CD4-positive, alpha-beta memory T cell (primary cell): ENCODE data around the gene EGLN2. TPM values are rescaled to one million over a fixed set of nuclear protein-coding genes. Genes with fewer than 3 reads are reported as not detected.
A peak's percentile ranks its signal among the peaks of the same experiment; 100 is the strongest.

Source experiments
- CTCF ChIA-PET: fragments of 350-600 bp; sonication (Branson Sonifier 250); formaldehyde crosslinking; loops from one replicate; lab custom pipeline; 2021; ENCODE audit warnings: inconsistent platforms; ENCODE audit not compliant: partially characterized antibody; lab: Charles Lee
- POLR2A ChIA-PET: fragments of 350-600 bp; sonication (Branson Sonifier 250); formaldehyde crosslinking; loops from one replicate; lab custom pipeline; 2021; ENCODE audit not compliant: partially characterized antibody; lab: Charles Lee
- DNase-seq, 5 donors: peaks; one replicate each; pipeline versions ENCODE4 v3.0.0 to v3.0.0-alpha.2; 2020 to 2022; ENCODE audit warnings: mixed read lengths in 1 of 5
- H3K27ac ChIP-seq: one replicate; pipeline ENCODE4 v1.7.0; 2013; ENCODE audit warnings: low read depth, low read length
- H3K27me3 ChIP-seq: 2 replicates; pipeline ENCODE4 v1.7.0; 2013; ENCODE audit warnings: mild to moderate bottlenecking, low read length, moderate library complexity; ENCODE audit not compliant: insufficient read depth
- H3K36me3 ChIP-seq: 2 replicates; pipeline ENCODE4 v1.7.0; 2013; ENCODE audit warnings: mild to moderate bottlenecking, low read length, moderate library complexity; ENCODE audit not compliant: insufficient read depth
- H3K4me1 ChIP-seq: 2 replicates; pipeline ENCODE4 v1.7.0; 2013; ENCODE audit warnings: mild to moderate bottlenecking, low read length, moderate library complexity; ENCODE audit not compliant: insufficient read depth
- H3K4me3 ChIP-seq, 2 donors: one replicate each; pipeline ENCODE4 v1.7.0; 2013; ENCODE audit warnings: low read length in 2 of 2, mild to moderate bottlenecking in 1 of 2
- H3K9me3 ChIP-seq, 2 donors: one replicate each; pipeline ENCODE4 v1.7.0; 2013; ENCODE audit warnings: low read length in 2 of 2, control low read depth in 1 of 2; ENCODE audit not compliant: control insufficient read depth in 1 of 2
- H3K27ac Mint-ChIP-seq, 7 donors: one replicate each; pipeline ENCODE4 v1.8.0; 2020 to 2021; ENCODE audit warnings: mixed read lengths in 7 of 7, mild to moderate bottlenecking in 6 of 7, inconsistent platforms in 3 of 7, moderate library complexity in 3 of 7
- H3K27me3 Mint-ChIP-seq, 2 donors: one replicate each; pipeline ENCODE4 v1.8.0; 2020 to 2021; ENCODE audit warnings: mixed read lengths in 2 of 2
- H3K36me3 Mint-ChIP-seq, 2 donors: one replicate each; pipeline ENCODE4 v1.8.0; 2020 to 2021; ENCODE audit warnings: mixed read lengths in 2 of 2, inconsistent platforms in 1 of 2, mild to moderate bottlenecking in 1 of 2
- H3K4me1 Mint-ChIP-seq, 4 donors: one replicate each; pipeline ENCODE4 v1.8.0; 2020 to 2021; ENCODE audit warnings: mixed read lengths in 4 of 4, mild to moderate bottlenecking in 1 of 4
- H3K4me3 Mint-ChIP-seq, 8 donors: one replicate each; pipeline ENCODE4 v1.8.0; 2020 to 2021; ENCODE audit warnings: mixed read lengths in 8 of 8, mild to moderate bottlenecking in 7 of 8, moderate library complexity in 6 of 8, inconsistent platforms in 3 of 8
- H3K9me3 Mint-ChIP-seq, 8 donors: one replicate each; pipeline ENCODE4 v1.8.0; 2020 to 2021; ENCODE audit warnings: mixed read lengths in 8 of 8, mild to moderate bottlenecking in 5 of 8, inconsistent platforms in 3 of 8, moderate library complexity in 1 of 8
- intact Hi-C: fragments of 100-400 bp; cut with micrococcal nuclease; formaldehyde crosslinking; loops from one replicate; pipeline ENCODE4 v1.15.1; 2023
- polyA plus RNA-seq, 2 donors: library from polyadenylated mRNA; unstranded; fragments of 300-500 nt; fragmentation: Illumina TruSeq; gene quantifications; one replicate each; pipeline ENCODE4 v1.2.3, GENCODE V29; 2021
- total RNA-seq, 2 experiments: library from RNA; stranded (reverse); gene quantifications; one replicate each; pipeline ENCODE4 v1.2.3, GENCODE V29; 2021

EGLN2 gene
- total and polyA plus RNA-seq, 4 experiments from 2014 or later, result 141 to 219 (median 205) TPM

- POLR2A ChIA-PET, result interaction anchor here (0.6 to 15.6 kb wide), 14 partner anchors 8 to 458 kb away, joined by 3 to 369 read pairs (median 5); partner anchors contain the start of genes ACTMAP, COQ8B, ITPKC and MIA
- H3K27me3 Mint-ChIP-seq, result no peaks in the 10 kb centered on the region
- no peak for DNase-seq
- H3K4me1 ChIP-seq, result peaks cover 99% of the 10 kb centered on the region
- H3K4me3 Mint-ChIP-seq, result peak overlapping the region; percentile 72 to 97 (median 88)
- H3K9me3 Mint-ChIP-seq, result no peaks in the 10 kb centered on the region
- peaks cover 59 to 94% (median 77%) of the 10 kb centered on the region in 4 donors for H3K4me1 Mint-ChIP-seq
- peak overlapping the region; percentile 91 to 100 (median 99) for H3K27ac Mint-ChIP-seq
- H3K27me3 ChIP-seq, result no peaks in the 10 kb centered on the region
- peak overlapping the region in 1 of 2 donors; percentile 52 for H3K4me3 ChIP-seq
- peak overlapping the region; percentile 84 for H3K27ac ChIP-seq
- intact Hi-C loops, result loop anchor here (1.0 kb wide), 2 partner anchors 27 to 54 kb away; partner anchors contain the start of genes RAB4B and SNRPA
- no peaks in the 10 kb centered on the region for H3K9me3 ChIP-seq
- H3K36me3 ChIP-seq, result peaks cover 31% of the 10 kb centered on the region
- H3K36me3 Mint-ChIP-seq, result peaks cover 24 to 65% of the 10 kb centered on the region in 2 donors
- CTCF ChIA-PET, result interaction anchor here (1.2 to 4.5 kb wide), 8 partner anchors 11 to 234 kb away, joined by 4 to 46 read pairs (median 14); partner anchors contain the start of genes ACTMAP, COQ8B, ITPKC and RAB4B
These were observed 5.8 kb downstream of the EGLN2 start for GRCh38 chr19:40804783-40805242.

- Mint-ChIP-seq H3K27ac (peak overlapping the region; percentile 91 to 100 (median 99)), H3K4me1 (peaks cover 61 to 94% (median 80%) of the 10 kb centered on the region in 4 donors), H3K4me3 (peak overlapping the region; percentile 72 to 97 (median 88)), H3K27me3 (no peaks in the 10 kb centered on the region), H3K36me3 (peaks cover 24 to 63% of the 10 kb centered on the region in 2 donors), H3K9me3 (no peaks in the 10 kb centered on the region)
- CTCF ChIA-PET, result interaction anchor here (1.2 to 4.5 kb wide), 11 partner anchors 11 to 234 kb away, joined by 4 to 46 read pairs (median 14); partner anchors contain the start of genes ACTMAP, COQ8B, ITPKC and RAB4B
- H3K9me3 ChIP-seq, result no peaks in the 10 kb centered on the region
- POLR2A ChIA-PET, result interaction anchor here (0.8 to 15.6 kb wide), 14 partner anchors 9 to 457 kb away, joined by 3 to 369 read pairs (median 5); partner anchors contain the start of genes ACTMAP, COQ8B, ITPKC and MIA
- intact Hi-C loops, result no loop called here
- peak overlapping the region; percentile 34 to 52 for H3K4me3 ChIP-seq
- H3K36me3 ChIP-seq, result peaks cover 33% of the 10 kb centered on the region
- peak in 3 of 5 donors; percentile 41 to 74 (median 55) for DNase-seq
- H3K27me3 ChIP-seq, result no peaks in the 10 kb centered on the region
- peak overlapping the region; percentile 84 for H3K27ac ChIP-seq
- peaks cover 99% of the 10 kb centered on the region for H3K4me1 ChIP-seq
These were observed 6.4 kb downstream of the EGLN2 start for GRCh38 chr19:40805258-40805868.

- ChIA-PET POLR2A (interaction anchor here (0.9 to 15.6 kb wide), 12 partner anchors 8 to 456 kb away, joined by 3 to 369 read pairs (median 10); partner anchors contain the start of genes ACTMAP, COQ8B, EGLN2 and ITPKC), CTCF (interaction anchor here (0.7 to 4.5 kb wide), 21 partner anchors 9 to 336 kb away, joined by 3 to 46 read pairs (median 6); partner anchors contain the start of genes ACTMAP, COQ8B, EGLN2 and ITPKC)
- Mint-ChIP-seq H3K27ac (peak overlapping the region; percentile 91 to 100 (median 99)), H3K4me1 (peaks cover 64 to 96% (median 78%) of the 10 kb centered on the region in 4 donors), H3K4me3 (peak overlapping the region; percentile 80 to 90 (median 88)), H3K27me3 (no peaks in the 10 kb centered on the region), H3K9me3 (no peaks in the 10 kb centered on the region), H3K36me3 (peaks cover 26 to 65% of the 10 kb centered on the region in 2 donors)
- DNase-seq, result peak; percentile 82 to 92 (median 83)
- H3K9me3 ChIP-seq, result no peaks in the 10 kb centered on the region
- H3K4me1 ChIP-seq, result peaks cover 97% of the 10 kb centered on the region
- intact Hi-C loops, result loop anchor here (1.0 to 2.0 kb wide), 2 partner anchors 8 to 144 kb away; no protein-coding TSS in a partner anchor
- H3K36me3 ChIP-seq, result peaks cover 24% of the 10 kb centered on the region
- H3K27me3 ChIP-seq, result no peaks in the 10 kb centered on the region
- H3K4me3 ChIP-seq, result peak overlapping the region in 1 of 2 donors; percentile 23
- peak overlapping the region; percentile 84 for H3K27ac ChIP-seq
These were observed 7.6 kb downstream of the EGLN2 start for GRCh38 chr19:40806423-40807146.

- H3K4me1 ChIP-seq, result peaks cover 96% of the 10 kb centered on the region
- H3K27ac ChIP-seq, result peak overlapping the region; percentile 84
- Mint-ChIP-seq H3K27ac (peak overlapping the region; percentile 91 to 100 (median 99)), H3K36me3 (peaks cover 18 to 57% of the 10 kb centered on the region in 2 donors), H3K4me1 (peaks cover 61 to 96% (median 76%) of the 10 kb centered on the region in 4 donors), H3K27me3 (no peaks in the 10 kb centered on the region), H3K4me3 (peak overlapping the region; percentile 80 to 90 (median 88)), H3K9me3 (peaks cover 0 to under 1% (median 0%) of the 10 kb centered on the region in 8 donors)
- H3K9me3 ChIP-seq, result no peaks in the 10 kb centered on the region
- no peaks in the 10 kb centered on the region for H3K27me3 ChIP-seq
- CTCF ChIA-PET, result interaction anchor here (0.8 to 4.5 kb wide), 19 partner anchors 9 to 202 kb away, joined by 3 to 46 read pairs (median 9); partner anchors contain the start of genes ACTMAP, COQ8B, EGLN2 and ITPKC
- no peak for DNase-seq
- H3K4me3 ChIP-seq, result peak overlapping the region in 1 of 2 donors; percentile 17
- POLR2A ChIA-PET, result interaction anchor here (0.9 to 15.6 kb wide), 10 partner anchors 9 to 202 kb away, joined by 3 to 369 read pairs (median 14); partner anchors contain the start of genes ACTMAP, COQ8B, EGLN2 and ITPKC
- intact Hi-C loops, result loop anchor here (2.0 kb wide), 1 partner anchor 145 kb away; no protein-coding TSS in a partner anchor
- H3K36me3 ChIP-seq, result peaks cover 24% of the 10 kb centered on the region
These were observed 8.4 kb downstream of the EGLN2 start for GRCh38 chr19:40807147-40808020.

- Mint-ChIP-seq H3K27me3 (no peaks in the 10 kb centered on the region), H3K27ac (peak overlapping the region; percentile 91 to 100 (median 99)), H3K4me3 (peak overlapping the region in 6 of 8 donors; percentile 6 to 90 (median 32)), H3K9me3 (peaks cover 0 to 1% (median 0%) of the 10 kb centered on the region in 8 donors), H3K36me3 (peaks cover 17 to 51% of the 10 kb centered on the region in 2 donors), H3K4me1 (peaks cover 57 to 96% (median 75%) of the 10 kb centered on the region in 4 donors)
- CTCF ChIA-PET, result interaction anchor here (1.6 to 4.5 kb wide), 7 partner anchors 10 to 146 kb away, joined by 3 to 46 read pairs (median 14); partner anchors contain the start of genes EGLN2 and RAB4B
- H3K27me3 ChIP-seq, result no peaks in the 10 kb centered on the region
- POLR2A ChIA-PET, result interaction anchor here (1.8 to 15.6 kb wide), 5 partner anchors 9 to 145 kb away, joined by 12 to 369 read pairs (median 35); partner anchors contain the start of genes ACTMAP, COQ8B, EGLN2 and ITPKC
- no peak for DNase-seq
- intact Hi-C loops, result no loop called here
- peaks cover 24% of the 10 kb centered on the region for H3K36me3 ChIP-seq
- H3K9me3 ChIP-seq, result no peaks in the 10 kb centered on the region
- H3K27ac ChIP-seq, result peak overlapping the region; percentile 84
- no peak overlapping the region for H3K4me3 ChIP-seq
- peaks cover 91% of the 10 kb centered on the region for H3K4me1 ChIP-seq
These were observed 9.0 kb downstream of the EGLN2 start for GRCh38 chr19:40808021-40808325.
